NCI-H1694 (cell line): ENCODE measurements around the gene MX2.

Experiments used
- DNase-seq: peaks from one replicate; lab custom pipeline; 2025; lab: John Stamatoyannopoulos, UW

The MX2 gene

GRCh38 chr21:41438425-41439113 lies 76.7 kb downstream of the MX2 start:
- no peak for DNase-seq

- no peak for DNase-seq
Measured at GRCh38 chr21:41439248-41439647, 77.4 kb downstream of the MX2 start.

- no peak for DNase-seq
Measured at GRCh38 chr21:41441546-41441945, 79.7 kb downstream of the MX2 start.

GRCh38 chr21:41442481-41443186 lies 80.8 kb downstream of the MX2 start:
- no peak for DNase-seq

GRCh38 chr21:41443562-41443961 lies 81.7 kb downstream of the MX2 start:
- DNase-seq: no peak

GRCh38 chr21:41444703-41445464 lies 83.1 kb downstream of the MX2 start:
- no peak for DNase-seq

GRCh38 chr21:41445465-41445862 lies 83.6 kb downstream of the MX2 start:
- DNase-seq: no peak

- DNase-seq: no peak
Measured at GRCh38 chr21:41446586-41446985, 84.8 kb downstream of the MX2 start.

- DNase-seq: no peak
Measured at GRCh38 chr21:41447356-41447755, 85.5 kb downstream of the MX2 start.

GRCh38 chr21:41449613-41450012 lies 87.8 kb downstream of the MX2 start:
- no peak for DNase-seq

GRCh38 chr21:41451753-41452676 lies 90.2 kb downstream of the MX2 start:
- no peak for DNase-seq

GRCh38 chr21:41453198-41453597 lies 91.4 kb downstream of the MX2 start:
- no peak for DNase-seq

GRCh38 chr21:41453761-41454160 lies 91.9 kb downstream of the MX2 start:
- no peak for DNase-seq

- DNase-seq: no peak
Measured at GRCh38 chr21:41458121-41458520, 96.3 kb downstream of the MX2 start.

GRCh38 chr21:41458559-41458958 lies 96.7 kb downstream of the MX2 start:
- DNase-seq: no peak
